ENCODE measurements around the gene ALDOC. TPM values are rescaled to one million over a fixed set of nuclear protein-coding genes. Genes with fewer than 3 reads are reported as not detected.

Gene ALDOC
- polyA plus RNA-seq, 1 of the 3 experiments (the other 2 are of a cell fraction), result 10.3 TPM

DNA sequence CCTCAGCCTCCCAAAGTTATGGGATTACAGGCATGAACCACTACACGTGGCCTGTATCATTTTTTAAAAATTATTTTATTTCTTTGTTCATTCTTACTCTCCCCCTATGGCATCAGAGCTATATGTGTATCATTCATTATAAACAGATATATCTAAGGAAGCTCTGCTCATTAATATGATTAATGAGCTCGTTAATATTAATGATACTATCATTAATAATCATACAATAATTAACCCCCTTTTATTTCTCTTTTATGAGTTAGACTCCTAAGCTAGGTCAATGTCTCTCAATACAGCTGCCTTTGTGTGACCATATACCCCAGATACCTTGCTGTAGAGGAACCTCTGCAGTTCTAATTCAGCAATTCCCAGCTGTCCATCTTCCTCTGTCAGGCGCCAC lies 41.8 kb upstream of the ALDOC start:
- H3F3A ChIP-seq (replicated peaks; ENCODE audit: insufficient read depth), result no peaks in the 10 kb centered on the region
- no peak overlapping the region for H3K9ac ChIP-seq
- no peak for TF ChIP-seq JUND (IDR thresholded peaks at IDR 0.05)
- TF ChIP-seq, protein P1, sequence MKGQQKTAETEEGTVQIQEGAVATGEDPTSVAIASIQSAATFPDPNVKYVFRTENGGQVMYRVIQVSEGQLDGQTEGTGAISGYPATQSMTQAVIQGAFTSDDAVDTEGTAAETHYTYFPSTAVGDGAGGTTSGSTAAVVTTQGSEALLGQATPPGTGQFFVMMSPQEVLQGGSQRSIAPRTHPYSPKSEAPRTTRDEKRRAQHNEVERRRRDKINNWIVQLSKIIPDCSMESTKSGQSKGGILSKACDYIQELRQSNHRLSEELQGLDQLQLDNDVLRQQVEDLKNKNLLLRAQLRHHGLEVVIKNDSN (IDR thresholded peaks at IDR 0.05; ENCODE audit: borderline replicate concordance, low read depth), result no peak
- no peak for TF ChIP-seq EP300 (IDR thresholded peaks at IDR 0.05; ENCODE audit: borderline replicate concordance in 1 of 2, low read depth in 1 of 2, low read length in 1 of 2)
- no peak for TF ChIP-seq TEAD4 (IDR thresholded peaks at IDR 0.05; ENCODE audit: borderline replicate concordance, insufficient read depth)
- TF ChIP-seq, protein P2, sequence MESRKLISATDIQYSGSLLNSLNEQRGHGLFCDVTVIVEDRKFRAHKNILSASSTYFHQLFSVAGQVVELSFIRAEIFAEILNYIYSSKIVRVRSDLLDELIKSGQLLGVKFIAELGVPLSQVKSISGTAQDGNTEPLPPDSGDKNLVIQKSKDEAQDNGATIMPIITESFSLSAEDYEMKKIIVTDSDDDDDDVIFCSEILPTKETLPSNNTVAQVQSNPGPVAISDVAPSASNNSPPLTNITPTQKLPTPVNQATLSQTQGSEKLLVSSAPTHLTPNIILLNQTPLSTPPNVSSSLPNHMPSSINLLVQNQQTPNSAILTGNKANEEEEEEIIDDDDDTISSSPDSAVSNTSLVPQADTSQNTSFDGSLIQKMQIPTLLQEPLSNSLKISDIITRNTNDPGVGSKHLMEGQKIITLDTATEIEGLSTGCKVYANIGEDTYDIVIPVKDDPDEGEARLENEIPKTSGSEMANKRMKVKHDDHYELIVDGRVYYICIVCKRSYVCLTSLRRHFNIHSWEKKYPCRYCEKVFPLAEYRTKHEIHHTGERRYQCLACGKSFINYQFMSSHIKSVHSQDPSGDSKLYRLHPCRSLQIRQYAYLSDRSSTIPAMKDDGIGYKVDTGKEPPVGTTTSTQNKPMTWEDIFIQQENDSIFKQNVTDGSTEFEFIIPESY (IDR thresholded peaks at IDR 0.05; ENCODE audit: borderline replicate concordance, low read depth), result no peak
- no peak for TF ChIP-seq RFX5 (IDR thresholded peaks at IDR 0.05; ENCODE audit: low read length)
- no peak for TF ChIP-seq GABPA (IDR thresholded peaks at IDR 0.05; ENCODE audit: low read depth)
- no peak for TF ChIP-seq ELF1 (IDR thresholded peaks at IDR 0.05)
- no peak for TF ChIP-seq RAD21 (IDR thresholded peaks at IDR 0.05; ENCODE audit: low read length)
- TF ChIP-seq TCF12 (IDR thresholded peaks at IDR 0.05), result no peak
- no peaks in the 10 kb centered on the region for H3K9me2 ChIP-seq
- ChIA-PET POLR2A (no interaction called here), CTCF (interaction anchor here (0.6 to 7.0 kb wide), 6 partner anchors 7 to 71 kb away, joined by 3 to 37 read pairs (median 4); no protein-coding TSS in a partner anchor)
- 81% methylated on average over 3 of the region's 3 CpGs for WGBS (ENCODE audit: low lambda C conversion rate)
- H3K27me3 ChIP-seq (ENCODE audit: insufficient read depth), result no peaks in the 10 kb centered on the region
- H3K79me2 ChIP-seq (ENCODE audit: insufficient read depth), result no peaks in the 10 kb centered on the region; the same call in 1 of the 2 replicates
- H3K4me3 ChIP-seq (ENCODE audit: low read depth in 2 of 2, low read length in 1 of 2), result no peak overlapping the region
- H3K27ac ChIP-seq (ENCODE audit: low read depth in 2 of 2, low read length in 1 of 2), result no peak overlapping the region
- H2AFZ ChIP-seq (ENCODE audit: low read depth), result no peak overlapping the region
- no peak overlapping the region for H3K4me2 ChIP-seq
- H3K36me3 ChIP-seq (replicated peaks in 1 of 2; ENCODE audit: control insufficient read depth in 1 of 2, insufficient read depth in 2 of 2, low read length in 1 of 2), result peaks cover 71 to 88% of the 10 kb centered on the region in 2 experiments
- no peaks in the 10 kb centered on the region for H4K20me1 ChIP-seq (ENCODE audit: insufficient read depth)
- H3K9me3 ChIP-seq, result no peaks in the 10 kb centered on the region
- no peak for DNase-seq
- no peaks in the 10 kb centered on the region for H3K4me1 ChIP-seq (ENCODE audit: control insufficient read depth in 1 of 2, insufficient read depth in 2 of 2, low read depth in 1 of 2, low read length in 1 of 2)

DNA sequence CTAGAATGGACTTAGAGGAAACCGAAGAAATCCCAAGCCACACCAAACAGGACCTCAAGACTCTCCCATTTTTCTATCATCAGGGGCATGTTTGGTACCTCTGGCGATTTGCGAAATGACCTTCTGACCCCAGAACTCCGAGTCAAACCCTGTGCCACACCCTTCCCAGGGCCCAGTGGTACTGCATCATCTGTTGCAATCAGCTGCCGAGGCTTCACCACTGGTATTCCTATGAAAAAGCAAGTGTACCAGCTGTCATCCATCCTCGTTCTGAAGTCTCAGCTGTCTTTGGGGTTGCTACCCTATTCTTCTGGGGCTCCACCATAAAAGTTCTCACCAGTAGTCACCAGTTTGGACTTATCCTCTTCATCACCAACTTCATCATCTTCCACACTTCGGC lies 39.6 kb upstream of the ALDOC start:
- CTCF ChIA-PET, result interaction anchor here (1.0 to 2.6 kb wide), 4 partner anchors 28 to 122 kb away, joined by 3 to 10 read pairs (median 3); partner anchors contain the start of gene BLTP2
- Histone ChIP-seq H3K9me2 (no peaks in the 10 kb centered on the region), H4K20me1 (ENCODE audit: insufficient read depth) (no peaks in the 10 kb centered on the region), H3K36me3 (replicated peaks in 1 of 2; ENCODE audit: control insufficient read depth in 1 of 2, insufficient read depth in 2 of 2, low read length in 1 of 2) (peaks cover 59 to 85% of the 10 kb centered on the region in 2 experiments), H3K9me3 (no peaks in the 10 kb centered on the region), H3K9ac (no peak overlapping the region), H3K4me1 (ENCODE audit: control insufficient read depth in 1 of 2, insufficient read depth in 2 of 2, low read depth in 1 of 2, low read length in 1 of 2) (no peaks in the 10 kb centered on the region), H3K27me3 (ENCODE audit: insufficient read depth) (no peaks in the 10 kb centered on the region), H3K79me2 (ENCODE audit: insufficient read depth) (no peaks in the 10 kb centered on the region), H3F3A (replicated peaks; ENCODE audit: insufficient read depth) (peaks cover 6% of the 10 kb centered on the region), H2AFZ (ENCODE audit: low read depth) (no peak overlapping the region), H3K4me2 (no peak overlapping the region), H3K4me3 (ENCODE audit: low read depth in 2 of 2, low read length in 1 of 2) (no peak overlapping the region), H3K27ac (ENCODE audit: low read depth in 2 of 2, low read length in 1 of 2) (no peak overlapping the region)
- 84% methylated on average over 7 of the region's 7 CpGs for WGBS (ENCODE audit: low lambda C conversion rate)
- POLR2A ChIA-PET, result interaction anchor here (1.6 kb wide), 1 partner anchor 17 kb away, joined by 3 read pairs; no protein-coding TSS in a partner anchor
- no peak for DNase-seq
- TF ChIP-seq, protein P2 (IDR thresholded peaks at IDR 0.05; ENCODE audit: borderline replicate concordance, low read depth), result no peak
- TF ChIP-seq SIN3A (IDR thresholded peaks at IDR 0.05; ENCODE audit: borderline replicate concordance, low read depth, low read length) (no peak), TEAD4 (IDR thresholded peaks at IDR 0.05; ENCODE audit: borderline replicate concordance, insufficient read depth) (no peak), MEF2A (IDR thresholded peaks at IDR 0.05; ENCODE audit: borderline replicate concordance, low read depth) (no peak), POLR2AphosphoS5 (IDR thresholded peaks at IDR 0.05; ENCODE audit: low read depth, low read length) (no peak)
- TF ChIP-seq, protein P3, sequence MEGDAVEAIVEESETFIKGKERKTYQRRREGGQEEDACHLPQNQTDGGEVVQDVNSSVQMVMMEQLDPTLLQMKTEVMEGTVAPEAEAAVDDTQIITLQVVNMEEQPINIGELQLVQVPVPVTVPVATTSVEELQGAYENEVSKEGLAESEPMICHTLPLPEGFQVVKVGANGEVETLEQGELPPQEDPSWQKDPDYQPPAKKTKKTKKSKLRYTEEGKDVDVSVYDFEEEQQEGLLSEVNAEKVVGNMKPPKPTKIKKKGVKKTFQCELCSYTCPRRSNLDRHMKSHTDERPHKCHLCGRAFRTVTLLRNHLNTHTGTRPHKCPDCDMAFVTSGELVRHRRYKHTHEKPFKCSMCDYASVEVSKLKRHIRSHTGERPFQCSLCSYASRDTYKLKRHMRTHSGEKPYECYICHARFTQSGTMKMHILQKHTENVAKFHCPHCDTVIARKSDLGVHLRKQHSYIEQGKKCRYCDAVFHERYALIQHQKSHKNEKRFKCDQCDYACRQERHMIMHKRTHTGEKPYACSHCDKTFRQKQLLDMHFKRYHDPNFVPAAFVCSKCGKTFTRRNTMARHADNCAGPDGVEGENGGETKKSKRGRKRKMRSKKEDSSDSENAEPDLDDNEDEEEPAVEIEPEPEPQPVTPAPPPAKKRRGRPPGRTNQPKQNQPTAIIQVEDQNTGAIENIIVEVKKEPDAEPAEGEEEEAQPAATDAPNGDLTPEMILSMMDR (IDR thresholded peaks at IDR 0.05), result no peak
- TF ChIP-seq, protein P4, sequence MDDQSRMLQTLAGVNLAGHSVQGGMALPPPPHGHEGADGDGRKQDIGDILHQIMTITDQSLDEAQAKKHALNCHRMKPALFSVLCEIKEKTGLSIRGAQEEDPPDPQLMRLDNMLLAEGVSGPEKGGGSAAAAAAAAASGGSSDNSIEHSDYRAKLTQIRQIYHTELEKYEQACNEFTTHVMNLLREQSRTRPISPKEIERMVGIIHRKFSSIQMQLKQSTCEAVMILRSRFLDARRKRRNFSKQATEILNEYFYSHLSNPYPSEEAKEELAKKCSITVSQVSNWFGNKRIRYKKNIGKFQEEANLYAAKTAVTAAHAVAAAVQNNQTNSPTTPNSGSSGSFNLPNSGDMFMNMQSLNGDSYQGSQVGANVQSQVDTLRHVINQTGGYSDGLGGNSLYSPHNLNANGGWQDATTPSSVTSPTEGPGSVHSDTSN (IDR thresholded peaks at IDR 0.05), result no peak
- TF ChIP-seq, protein P5, sequence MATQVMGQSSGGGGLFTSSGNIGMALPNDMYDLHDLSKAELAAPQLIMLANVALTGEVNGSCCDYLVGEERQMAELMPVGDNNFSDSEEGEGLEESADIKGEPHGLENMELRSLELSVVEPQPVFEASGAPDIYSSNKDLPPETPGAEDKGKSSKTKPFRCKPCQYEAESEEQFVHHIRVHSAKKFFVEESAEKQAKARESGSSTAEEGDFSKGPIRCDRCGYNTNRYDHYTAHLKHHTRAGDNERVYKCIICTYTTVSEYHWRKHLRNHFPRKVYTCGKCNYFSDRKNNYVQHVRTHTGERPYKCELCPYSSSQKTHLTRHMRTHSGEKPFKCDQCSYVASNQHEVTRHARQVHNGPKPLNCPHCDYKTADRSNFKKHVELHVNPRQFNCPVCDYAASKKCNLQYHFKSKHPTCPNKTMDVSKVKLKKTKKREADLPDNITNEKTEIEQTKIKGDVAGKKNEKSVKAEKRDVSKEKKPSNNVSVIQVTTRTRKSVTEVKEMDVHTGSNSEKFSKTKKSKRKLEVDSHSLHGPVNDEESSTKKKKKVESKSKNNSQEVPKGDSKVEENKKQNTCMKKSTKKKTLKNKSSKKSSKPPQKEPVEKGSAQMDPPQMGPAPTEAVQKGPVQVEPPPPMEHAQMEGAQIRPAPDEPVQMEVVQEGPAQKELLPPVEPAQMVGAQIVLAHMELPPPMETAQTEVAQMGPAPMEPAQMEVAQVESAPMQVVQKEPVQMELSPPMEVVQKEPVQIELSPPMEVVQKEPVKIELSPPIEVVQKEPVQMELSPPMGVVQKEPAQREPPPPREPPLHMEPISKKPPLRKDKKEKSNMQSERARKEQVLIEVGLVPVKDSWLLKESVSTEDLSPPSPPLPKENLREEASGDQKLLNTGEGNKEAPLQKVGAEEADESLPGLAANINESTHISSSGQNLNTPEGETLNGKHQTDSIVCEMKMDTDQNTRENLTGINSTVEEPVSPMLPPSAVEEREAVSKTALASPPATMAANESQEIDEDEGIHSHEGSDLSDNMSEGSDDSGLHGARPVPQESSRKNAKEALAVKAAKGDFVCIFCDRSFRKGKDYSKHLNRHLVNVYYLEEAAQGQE (IDR thresholded peaks at IDR 0.05; ENCODE audit: low read depth, low read length), result no peak

Measured in SK-N-SH (cell line).